Prostate gland (tissue), 2 donors: ENCODE measurements around the gene ADGRG7. TPM values are rescaled to one million over a fixed set of nuclear protein-coding genes. Genes with fewer than 3 reads are reported as not detected.

Experiments used
- DNase-seq: peaks from one replicate; pipeline ENCODE4 v3.0.0-alpha.2; 2019; ENCODE audit warnings: low spot score
- H3K27ac ChIP-seq, 2 donors: fragments of 200-600 bp; sonication (generic); 2 replicates each; pipeline ENCODE4 v1.5.1; 2017 to 2019
- H3K27me3 ChIP-seq: fragments of 200-600 bp; sonication (generic); replicated peaks from 2 replicates; pipeline ENCODE4 v1.5.1; 2019; ENCODE audit not compliant: insufficient read depth
- H3K36me3 ChIP-seq, 2 donors: fragments of 200-600 bp; sonication (generic); 1 replicate in 1 of 2; 2 replicates in 1 of 2; pipeline versions ENCODE4 v1.5.1 to v1.8.1; 2017 to 2019
- H3K4me1 ChIP-seq: fragments of 200-600 bp; sonication (generic); replicated peaks from 2 replicates; pipeline ENCODE4 v1.5.1; 2019
- H3K4me3 ChIP-seq, 2 donors: fragments of 200-600 bp; sonication (generic); 2 replicates each; pipeline ENCODE4 v1.5.1; 2017 to 2019
- H3K9me3 ChIP-seq: fragments of 200-600 bp; sonication (generic); 2 replicates; pipeline ENCODE4 v1.5.1; 2017
- POLR2A ChIP-seq: fragments of 450-650 bp; IDR thresholded peaks from one replicate; pipeline ENCODE4 v1.6.1; 2016; ENCODE audit warnings: antibody characterized with exemption, mild to moderate bottlenecking
- POLR2AphosphoS5 ChIP-seq: sonication (generic); formaldehyde crosslinking; IDR thresholded peaks from one replicate; pipeline ENCODE4 v1.6.1; 2017; ENCODE audit warnings: antibody characterized with exemption
- whole genome bisulfite sequencing: methylation state at CpG from one replicate; pipeline ENCODE4 v1.1.5; 2018; 5-methylcytosine and 5-hydroxymethylcytosine counted together
- intact Hi-C: fragments of 100-400 bp; cut with DNase I; formaldehyde crosslinking; loops from one replicate; pipeline ENCODE4 v1.14.2; 2022
- total RNA-seq, 2 donors: library from RNA; depleted of rRNA; stranded (reverse); fragments of >200 nt; gene quantifications; one replicate each; pipeline ENCODE4 v1.1.0, GENCODE V29; 2016
- TF ChIP-seq, protein P1 (sequence below), 4 experiments: fragments of 200-600 bp in 2 of 4; fragments of 450-650 bp in 2 of 4; sonication (generic) in 2 of 4; IDR thresholded peaks; 1 replicate in 3 of 4; 2 replicates in 1 of 4; pipeline ENCODE4 v1.5.1; 2016 to 2019; ENCODE audit warnings: antibody characterized with exemption in 4 of 4, mild to moderate bottlenecking in 2 of 4, moderate library complexity in 2 of 4

Gene ADGRG7
- total RNA-seq, 2 donors from 2014 or later, result 0.68 TPM; not detected in 1

- intact Hi-C loops, result no loop called here
- DNase-seq, result no peak
- Histone ChIP-seq H3K36me3 (no peaks in the 10 kb centered on the region), H3K27ac (no peak overlapping the region), H3K4me3 (no peak overlapping the region), H3K27me3 (no peaks in the 10 kb centered on the region), H3K4me1 (no peaks in the 10 kb centered on the region), H3K9me3 (no peaks in the 10 kb centered on the region)
- no peak for TF ChIP-seq POLR2AphosphoS5
- 76% methylated on average over 2 of the region's 2 CpGs for WGBS
Observed at GRCh38 chr3:100695696-100696095, 86.3 kb downstream of the ADGRG7 start.

DNA sequence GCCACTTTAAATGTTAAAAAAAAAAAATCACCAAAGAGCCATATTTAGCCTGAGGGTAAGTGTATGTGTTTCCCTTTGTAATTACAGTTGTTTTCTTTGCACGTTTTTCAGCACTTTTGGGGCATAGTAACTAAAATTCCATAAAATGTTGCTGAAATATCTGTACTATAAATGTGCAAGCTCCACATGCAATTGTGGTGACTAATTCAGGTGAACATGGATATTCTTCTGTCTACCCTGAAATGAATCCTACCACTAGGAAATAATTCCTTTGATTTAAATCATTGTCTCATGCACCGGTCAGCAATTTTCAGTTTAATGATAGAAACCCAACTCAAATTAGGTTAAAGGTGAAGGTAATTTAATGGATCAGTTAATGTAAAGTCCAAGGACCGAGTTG is 86.8 kb downstream of the ADGRG7 start:
- Histone ChIP-seq H3K4me3 (no peak overlapping the region), H3K4me1 (no peaks in the 10 kb centered on the region), H3K9me3 (no peaks in the 10 kb centered on the region), H3K27ac (no peak overlapping the region), H3K36me3 (no peaks in the 10 kb centered on the region), H3K27me3 (no peaks in the 10 kb centered on the region)
- TF ChIP-seq POLR2AphosphoS5, result no peak
- TF ChIP-seq POLR2A, result no peak
- TF ChIP-seq, protein P1, sequence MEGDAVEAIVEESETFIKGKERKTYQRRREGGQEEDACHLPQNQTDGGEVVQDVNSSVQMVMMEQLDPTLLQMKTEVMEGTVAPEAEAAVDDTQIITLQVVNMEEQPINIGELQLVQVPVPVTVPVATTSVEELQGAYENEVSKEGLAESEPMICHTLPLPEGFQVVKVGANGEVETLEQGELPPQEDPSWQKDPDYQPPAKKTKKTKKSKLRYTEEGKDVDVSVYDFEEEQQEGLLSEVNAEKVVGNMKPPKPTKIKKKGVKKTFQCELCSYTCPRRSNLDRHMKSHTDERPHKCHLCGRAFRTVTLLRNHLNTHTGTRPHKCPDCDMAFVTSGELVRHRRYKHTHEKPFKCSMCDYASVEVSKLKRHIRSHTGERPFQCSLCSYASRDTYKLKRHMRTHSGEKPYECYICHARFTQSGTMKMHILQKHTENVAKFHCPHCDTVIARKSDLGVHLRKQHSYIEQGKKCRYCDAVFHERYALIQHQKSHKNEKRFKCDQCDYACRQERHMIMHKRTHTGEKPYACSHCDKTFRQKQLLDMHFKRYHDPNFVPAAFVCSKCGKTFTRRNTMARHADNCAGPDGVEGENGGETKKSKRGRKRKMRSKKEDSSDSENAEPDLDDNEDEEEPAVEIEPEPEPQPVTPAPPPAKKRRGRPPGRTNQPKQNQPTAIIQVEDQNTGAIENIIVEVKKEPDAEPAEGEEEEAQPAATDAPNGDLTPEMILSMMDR (IDR thresholded peaks at IDR 0.05), result no peak
- WGBS, result 75% methylated on average over 3 of the region's 3 CpGs
- DNase-seq, result no peak
- intact Hi-C loops, result no loop called here

GRCh38 chr3:100697172-100697571 is 87.8 kb downstream of the ADGRG7 start:
- no peak for DNase-seq
- TF ChIP-seq, protein P1 (IDR thresholded peaks at IDR 0.05), result no peak
- TF ChIP-seq POLR2AphosphoS5 (no peak), POLR2A (no peak)
- no peaks in the 10 kb centered on the region for H3K27me3 ChIP-seq
- intact Hi-C loops, result no loop called here
- no peak overlapping the region for H3K27ac ChIP-seq
- no peak overlapping the region for H3K4me3 ChIP-seq
- no peaks in the 10 kb centered on the region for H3K36me3 ChIP-seq
- 84% methylated on average over 7 of the region's 7 CpGs for WGBS
- H3K4me1 ChIP-seq, result no peaks in the 10 kb centered on the region
- no peaks in the 10 kb centered on the region for H3K9me3 ChIP-seq

GRCh38 chr3:100697723-100698285 is 88.4 kb downstream of the ADGRG7 start:
- H3K9me3 ChIP-seq, result no peaks in the 10 kb centered on the region
- H3K36me3 ChIP-seq, result no peaks in the 10 kb centered on the region
- H3K4me3 ChIP-seq, result no peak overlapping the region
- intact Hi-C loops, result no loop called here
- TF ChIP-seq, protein P1 (IDR thresholded peaks at IDR 0.05), result no peak
- TF ChIP-seq POLR2AphosphoS5 (no peak), POLR2A (no peak)
- H3K27me3 ChIP-seq, result no peaks in the 10 kb centered on the region
- WGBS, result 77% methylated on average over 5 of the region's 5 CpGs
- no peaks in the 10 kb centered on the region for H3K4me1 ChIP-seq
- H3K27ac ChIP-seq, result no peak overlapping the region
- no peak for DNase-seq

GRCh38 chr3:100698736-100699135 is 89.3 kb downstream of the ADGRG7 start:
- no peak for TF ChIP-seq POLR2AphosphoS5
- no peak for TF ChIP-seq POLR2A
- TF ChIP-seq, protein P1 (IDR thresholded peaks at IDR 0.05), result no peak
- H3K27me3 ChIP-seq, result no peaks in the 10 kb centered on the region
- DNase-seq, result no peak
- no peaks in the 10 kb centered on the region for H3K4me1 ChIP-seq
- no peak overlapping the region for H3K27ac ChIP-seq
- H3K9me3 ChIP-seq, result no peaks in the 10 kb centered on the region
- intact Hi-C loops, result no loop called here
- H3K36me3 ChIP-seq, result no peaks in the 10 kb centered on the region
- 42% methylated on average over 3 of the region's 3 CpGs for WGBS
- no peak overlapping the region for H3K4me3 ChIP-seq
